HepG2 (cell line): Measurements from ENCODE around the gene DAZAP1. TPM values are rescaled to one million over a fixed set of nuclear protein-coding genes. Genes with fewer than 3 reads are reported as not detected.
A peak's percentile ranks its signal among the peaks of the same experiment; 100 is the strongest.

Source experiments
- EP300 ChIP-seq, 3 experiments: sonication (generic) in 1 of 3; formaldehyde crosslinking in 1 of 3; IDR thresholded peaks; 2 replicates each; pipeline versions ENCODE4 v1.5.1 to v1.6.1; 2011 to 2020; ENCODE audit warnings: low read depth in 2 of 3, low read length in 2 of 3, borderline replicate concordance in 1 of 3, improper control_type of control experiment in 1 of 3, mild to moderate bottlenecking in 1 of 3, missing genetic modification reagents in 1 of 3, moderate library complexity in 1 of 3
- FLYWCH1 ChIP-seq: sonication (generic); formaldehyde crosslinking; IDR thresholded peaks from 2 replicates; pipeline ENCODE4 v1.8.1; 2023; ENCODE audit warnings: mild to moderate bottlenecking, missing genetic modification reagents
- GFI1 ChIP-seq: sonication (generic); formaldehyde crosslinking; IDR thresholded peaks from 2 replicates; pipeline ENCODE4 v1.5.0; 2020; ENCODE audit warnings: missing genetic modification reagents, mild to moderate bottlenecking, borderline replicate concordance
- GTF3A ChIP-seq: sonication (generic); formaldehyde crosslinking; conservative IDR thresholded peaks from 2 replicates; pipeline ENCODE4 v1.4.0; 2020; ENCODE audit warnings: mild to moderate bottlenecking, missing genetic modification reagents
- HOMEZ ChIP-seq: IDR thresholded peaks from 2 replicates; pipeline ENCODE4 v1.6.1; 2016; ENCODE audit warnings: low read depth
- MAFK ChIP-seq, 2 experiments: IDR thresholded peaks in 1 of 2; conservative IDR thresholded peaks in 1 of 2; 2 replicates each; pipeline ENCODE4 v1.6.1; 2011; ENCODE audit warnings: improper control_type of control experiment in 2 of 2, low read length in 2 of 2
- MED1 ChIP-seq: sonication (generic); formaldehyde crosslinking; IDR thresholded peaks from 2 replicates; pipeline ENCODE4 v1.4.0; 2020; ENCODE audit warnings: missing genetic modification reagents
- MED13 ChIP-seq: sonication (generic); formaldehyde crosslinking; IDR thresholded peaks from 2 replicates; pipeline ENCODE4 v1.5.0; 2020; ENCODE audit warnings: missing genetic modification reagents
- MEIS2 ChIP-seq: sonication (generic); formaldehyde crosslinking; IDR thresholded peaks from 2 replicates; pipeline ENCODE4 v1.9.0; 2021; ENCODE audit warnings: mild to moderate bottlenecking, missing genetic modification reagents
- MZF1 ChIP-seq: sonication (generic); formaldehyde crosslinking; IDR thresholded peaks from 2 replicates; pipeline ENCODE4 v1.8.1; 2023; ENCODE audit warnings: mild to moderate bottlenecking, missing genetic modification reagents, borderline replicate concordance
- NAIF1 ChIP-seq: sonication (generic); formaldehyde crosslinking; IDR thresholded peaks from 2 replicates; pipeline ENCODE4 v1.5.0; 2020; ENCODE audit warnings: mild to moderate bottlenecking, missing genetic modification reagents, borderline replicate concordance
- NR2C2 ChIP-seq: sonication (generic); formaldehyde crosslinking; IDR thresholded peaks from 2 replicates; pipeline ENCODE4 v1.4.0; 2020; ENCODE audit warnings: missing genetic modification reagents, mild to moderate bottlenecking, moderate library complexity, borderline replicate concordance
- PHB2 ChIP-seq: fragments of 450-650 bp; IDR thresholded peaks from 2 replicates; pipeline ENCODE4 v1.6.1; 2018; ENCODE audit not compliant: partially characterized antibody
- THYN1 ChIP-seq: sonication (generic); formaldehyde crosslinking; IDR thresholded peaks from 2 replicates; pipeline ENCODE4 v1.8.1; 2023; ENCODE audit warnings: low read depth, mild to moderate bottlenecking, moderate library complexity, missing genetic modification reagents, borderline replicate concordance
- TRIM24 ChIP-seq: sonication (generic); formaldehyde crosslinking; IDR thresholded peaks from 2 replicates; pipeline ENCODE4 v1.8.0; 2022; ENCODE audit warnings: mild to moderate bottlenecking, missing genetic modification reagents
- ZFP82 ChIP-seq: sonication (generic); formaldehyde crosslinking; IDR thresholded peaks from 2 replicates; pipeline ENCODE4 v1.5.1; 2020; ENCODE audit warnings: mild to moderate bottlenecking, missing genetic modification reagents, borderline replicate concordance
- ZMYM2 ChIP-seq: sonication (generic); formaldehyde crosslinking; IDR thresholded peaks from 2 replicates; pipeline ENCODE4 v1.8.0; 2022; ENCODE audit warnings: mild to moderate bottlenecking, missing genetic modification reagents
- ZNF230 ChIP-seq: sonication (generic); formaldehyde crosslinking; IDR thresholded peaks from 2 replicates; pipeline ENCODE4 v1.4.0; 2020; ENCODE audit warnings: mild to moderate bottlenecking, missing genetic modification reagents
- ZNF234 ChIP-seq: sonication (generic); formaldehyde crosslinking; conservative IDR thresholded peaks from 2 replicates; pipeline ENCODE4 v1.5.1; 2020; ENCODE audit warnings: mild to moderate bottlenecking, missing genetic modification reagents
- ZNF251 ChIP-seq: sonication (generic); formaldehyde crosslinking; IDR thresholded peaks from 2 replicates; pipeline ENCODE4 v1.9.0; 2021; ENCODE audit warnings: mild to moderate bottlenecking, missing genetic modification reagents
- ZNF263 ChIP-seq: sonication (generic); formaldehyde crosslinking; IDR thresholded peaks from 2 replicates; pipeline ENCODE4 v1.4.0; 2020; ENCODE audit warnings: missing genetic modification reagents
- ZNF30 ChIP-seq: sonication (generic); formaldehyde crosslinking; IDR thresholded peaks from 2 replicates; pipeline ENCODE4 v1.5.0; 2020; ENCODE audit warnings: mild to moderate bottlenecking, missing genetic modification reagents
- ZNF598 ChIP-seq: sonication (generic); formaldehyde crosslinking; IDR thresholded peaks from 2 replicates; pipeline ENCODE4 v1.5.1; 2020; ENCODE audit warnings: mild to moderate bottlenecking, missing genetic modification reagents, borderline replicate concordance
- ZNF703 ChIP-seq: sonication (generic); formaldehyde crosslinking; IDR thresholded peaks from 2 replicates; pipeline ENCODE4 v1.5.1; 2020; ENCODE audit warnings: missing genetic modification reagents, mild to moderate bottlenecking, moderate library complexity, borderline replicate concordance
- ZNF773 ChIP-seq: sonication (generic); formaldehyde crosslinking; IDR thresholded peaks from 2 replicates; pipeline ENCODE4 v1.4.0; 2020; ENCODE audit warnings: missing genetic modification reagents, borderline replicate concordance
- ZNF781 ChIP-seq: sonication (generic); formaldehyde crosslinking; IDR thresholded peaks from 2 replicates; pipeline ENCODE4 v1.5.1; 2020; ENCODE audit warnings: borderline replicate concordance, mild to moderate bottlenecking, missing genetic modification reagents; ENCODE audit errors: not compliant biosample characterization
- ZSCAN21 ChIP-seq: sonication (generic); formaldehyde crosslinking; IDR thresholded peaks from 2 replicates; pipeline ENCODE4 v1.8.0; 2022; ENCODE audit warnings: mild to moderate bottlenecking, missing genetic modification reagents, moderate library complexity, borderline replicate concordance
- polyA plus RNA-seq, 8 experiments: library from polyadenylated mRNA; depleted of rRNA in 3 of 8; stranded (reverse) in 7 of 8; unstranded in 1 of 8; fragments of >200 nt; fragmentation: Illumina TruSeq in 4 of 8; extraction: Trizol in 4 of 8; gene quantifications; 2 replicates each; pipeline versions ENCODE4 v1.2.1 to v1.2.3, GENCODE V29; 2011 to 2016; ENCODE audit warnings: low read depth in 4 of 8, missing spikeins in 1 of 8, mixed read lengths in 1 of 8; ENCODE audit not compliant: insufficient read depth in 1 of 8
- total RNA-seq, 5 experiments: library from RNA; depleted of rRNA; stranded (reverse); fragments of >200 nt; fragmentation: Illumina TruSeq; extraction: Trizol; gene quantifications; 2 replicates each; pipeline ENCODE4 v1.2.3, GENCODE V29; 2016; ENCODE audit warnings: low read depth in 1 of 5
- TF ChIP-seq, protein P1 (sequence below): sonication (generic); formaldehyde crosslinking; IDR thresholded peaks from 2 replicates; pipeline ENCODE4 v1.5.0; 2020; ENCODE audit warnings: missing genetic modification reagents

Gene DAZAP1
- total and polyA plus RNA-seq, 2 of the 13 experiments (the other 11 are each of a cell fraction or from before 2014, with no cell fraction given): 63.3 to 79.2 TPM

DNA sequence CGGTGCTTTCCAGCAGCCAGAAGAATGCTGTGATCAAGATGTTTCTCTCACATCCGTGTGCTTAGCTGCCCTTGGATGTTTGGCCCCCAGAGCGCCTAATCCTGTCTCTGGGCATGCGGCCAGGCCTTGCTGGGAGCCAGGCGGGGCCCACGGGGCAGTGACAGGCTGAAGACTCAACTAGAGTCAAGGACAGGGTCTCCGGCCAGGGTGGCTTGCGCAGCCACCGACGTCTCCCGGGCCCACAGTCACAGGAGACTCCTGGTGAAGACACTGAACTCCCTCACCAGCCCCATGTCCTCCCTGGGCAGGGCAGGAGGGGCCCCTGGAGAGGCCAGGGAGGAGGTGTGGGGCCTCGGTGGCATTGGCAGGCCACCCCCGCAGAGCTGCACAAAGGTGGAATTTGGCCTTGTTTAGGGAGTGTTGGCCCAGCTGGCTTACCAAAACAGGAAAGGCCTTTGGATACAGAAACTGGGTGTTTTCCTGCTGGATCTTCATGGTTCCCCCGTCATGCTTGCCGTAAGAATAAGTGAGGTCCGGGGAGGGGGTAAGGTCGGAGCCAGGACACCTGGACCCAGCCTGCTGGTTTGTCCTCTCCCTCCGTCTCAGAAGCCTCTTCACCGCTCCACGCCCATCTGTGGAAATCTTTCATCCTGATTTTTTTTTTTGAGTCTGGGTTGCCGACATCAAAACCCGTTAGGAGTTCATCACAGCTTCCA lies 33.7 kb upstream of the DAZAP1 start (continued):
- TF ChIP-seq MZF1 (CRISPR knock-in tag): no peak
- 0 out of 2 replicates have a peak, but pooled peaks have one; percentile 45 for TF ChIP-seq ZNF773 (CRISPR knock-in tag)
- TF ChIP-seq ZNF263 (CRISPR knock-in tag): peak; percentile 74
- no peak for TF ChIP-seq GTF3A
- TF ChIP-seq EP300 (IDR thresholded peaks at IDR 0.05; ENCODE audit: low read depth in 2 of 2, low read length in 2 of 2): peak in 1 of 2 experiments; percentile 40; a peak in 2 of 4 replicates
- TF ChIP-seq EP300 (CRISPR knock-in tag; IDR thresholded peaks at IDR 0.05; ENCODE audit: borderline replicate concordance): peak; percentile 65; the same call in 1 of the 2 replicates
- no peak; the same call in 1 of the 2 replicates for TF ChIP-seq ZNF251 (CRISPR knock-in tag)
- TF ChIP-seq NAIF1 (CRISPR knock-in tag): no peak
- TF ChIP-seq ZNF781: peak; percentile 65
- TF ChIP-seq MAFK (conservative IDR thresholded peaks at IDR 0.05 in 1 of 2, IDR thresholded peaks at IDR 0.05 in 1 of 2; ENCODE audit: low read length in 2 of 2): no peak
- TF ChIP-seq ZFP82 (CRISPR knock-in tag): no peak
- TF ChIP-seq ZMYM2 (CRISPR knock-in tag): no peak
- TF ChIP-seq MEIS2 (CRISPR knock-in tag): peak; percentile 90
- TF ChIP-seq THYN1: no peak
- TF ChIP-seq GFI1 (CRISPR knock-in tag): peak; percentile 64; the same call in 1 of the 2 replicates
- no peak for TF ChIP-seq ZNF30
- no peak for TF ChIP-seq TRIM24 (CRISPR knock-in tag)
- TF ChIP-seq MED1: peak; percentile 88
- TF ChIP-seq PHB2: no peak
- no peak; the same call in 1 of the 2 replicates for TF ChIP-seq HOMEZ
- peak; percentile 10; the same call in 1 of the 2 replicates for TF ChIP-seq NR2C2 (CRISPR knock-in tag)
- TF ChIP-seq ZNF598 (CRISPR knock-in tag): no peak
- TF ChIP-seq ZSCAN21: peak; percentile 94
- no peak for TF ChIP-seq MED13 (CRISPR knock-in tag)
- TF ChIP-seq ZNF230: no peak
- TF ChIP-seq ZNF703 (CRISPR knock-in tag): no peak
- TF ChIP-seq ZNF234 (CRISPR knock-in tag): no peak
- TF ChIP-seq, protein P1, sequence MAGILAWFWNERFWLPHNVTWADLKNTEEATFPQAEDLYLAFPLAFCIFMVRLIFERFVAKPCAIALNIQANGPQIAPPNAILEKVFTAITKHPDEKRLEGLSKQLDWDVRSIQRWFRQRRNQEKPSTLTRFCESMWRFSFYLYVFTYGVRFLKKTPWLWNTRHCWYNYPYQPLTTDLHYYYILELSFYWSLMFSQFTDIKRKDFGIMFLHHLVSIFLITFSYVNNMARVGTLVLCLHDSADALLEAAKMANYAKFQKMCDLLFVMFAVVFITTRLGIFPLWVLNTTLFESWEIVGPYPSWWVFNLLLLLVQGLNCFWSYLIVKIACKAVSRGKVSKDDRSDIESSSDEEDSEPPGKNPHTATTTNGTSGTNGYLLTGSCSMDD (CRISPR knock-in tag): no peak; the same call in 1 of the 2 replicates
- TF ChIP-seq FLYWCH1: peak; percentile 49; the same call in 1 of the 2 replicates
